Keratinocyte (primary cell): Measurements from ENCODE around the gene NCBP2. TPM values are rescaled to one million over a fixed set of nuclear protein-coding genes. Genes with fewer than 3 reads are reported as not detected.
A peak's percentile ranks its signal among the peaks of the same experiment; 100 is the strongest.

Source experiments
- DNase-seq: peaks from one replicate; pipeline ENCODE4 v3.0.0-alpha.2; 2011; ENCODE audit warnings: low read depth, missing footprints, low spot score
- FAIRE-seq: peaks from 2 replicates; lab custom pipeline; 2011; peaks lifted over from hg19 to GRCh38; lab: Jason Lieb, UNC
- H2AFZ ChIP-seq: 2 replicates; pipeline ENCODE4 v1.6.0; 2012; ENCODE audit warnings: low read length, control low read depth, inconsistent platforms; ENCODE audit not compliant: control insufficient read depth
- H3K27ac ChIP-seq: 2 replicates; pipeline ENCODE4 v1.5.1; 2011; ENCODE audit warnings: low read length; ENCODE audit not compliant: control insufficient read depth, insufficient read depth
- H3K27me3 ChIP-seq: 3 replicates; pipeline ENCODE4 v1.6.0; 2011; ENCODE audit warnings: low read length; ENCODE audit not compliant: control insufficient read depth, insufficient read depth; ENCODE audit errors: extremely low read depth
- H3K36me3 ChIP-seq, 2 experiments: 2 replicates in 1 of 2; 3 replicates in 1 of 2; pipeline ENCODE4 v1.5.1; 2011; ENCODE audit warnings: low read length in 2 of 2, mild to moderate bottlenecking in 1 of 2; ENCODE audit not compliant: control insufficient read depth in 2 of 2, insufficient read depth in 2 of 2; ENCODE audit errors: extremely low read depth in 1 of 2
- H3K4me1 ChIP-seq: 3 replicates; pipeline ENCODE4 v1.5.1; 2011; ENCODE audit warnings: low read length; ENCODE audit not compliant: control insufficient read depth, insufficient read depth; ENCODE audit errors: extremely low read depth
- H3K4me2 ChIP-seq: 3 replicates; pipeline ENCODE4 v1.6.0; 2011; ENCODE audit warnings: low read depth, low read length; ENCODE audit not compliant: control insufficient read depth, insufficient read depth; ENCODE audit errors: extremely low read depth
- H3K4me3 ChIP-seq, 3 experiments: fragments of 200-600 bp in 1 of 3; sonication (generic) in 1 of 3; 2 replicates in 2 of 3; 3 replicates in 1 of 3; pipeline ENCODE4 v1.5.1; 2011 to 2016; ENCODE audit warnings: low read length in 3 of 3, mild to moderate bottlenecking in 3 of 3, control low read depth in 2 of 3, inconsistent platforms in 1 of 3, low read depth in 1 of 3, mixed read lengths in 1 of 3, mixed run types in 1 of 3, moderate library complexity in 1 of 3; ENCODE audit not compliant: control insufficient read depth in 2 of 3, insufficient read depth in 2 of 3; ENCODE audit errors: extremely low read depth in 1 of 3
- H3K79me2 ChIP-seq: 2 replicates; pipeline ENCODE4 v1.6.0; 2012; ENCODE audit warnings: low read length; ENCODE audit not compliant: control insufficient read depth, insufficient read depth
- H3K9ac ChIP-seq: 3 replicates; pipeline ENCODE4 v1.6.0; 2011; ENCODE audit warnings: low read length; ENCODE audit not compliant: control insufficient read depth, insufficient read depth; ENCODE audit errors: extremely low read depth
- H3K9me1 ChIP-seq: 3 replicates; pipeline ENCODE4 v1.6.0; 2011; ENCODE audit warnings: low read length; ENCODE audit not compliant: control insufficient read depth, insufficient read depth; ENCODE audit errors: extremely low read depth
- H3K9me3 ChIP-seq: 2 replicates; pipeline ENCODE4 v1.5.1; 2012; ENCODE audit warnings: low read depth, low read length; ENCODE audit not compliant: control insufficient read depth
- H4K20me1 ChIP-seq: 3 replicates; pipeline ENCODE4 v1.6.0; 2011; ENCODE audit warnings: low read length; ENCODE audit not compliant: control insufficient read depth, insufficient read depth; ENCODE audit errors: extremely low read depth
- EZH2 ChIP-seq: IDR thresholded peaks from one replicate; pipeline ENCODE4 v1.6.1; 2012; ENCODE audit warnings: inconsistent platforms, mild to moderate bottlenecking, low read length, moderate library complexity
- dilution Hi-C: fragments of 300-500 bp; cut with MboI; formaldehyde crosslinking; loops from one replicate; pipeline ENCODE4 v1.7.0; 2020; ENCODE audit warnings: low sequenced_read_pairs; ENCODE audit not compliant: extremely low pct_ligation_motif_present
- polyA plus RNA-seq, 5 experiments: library from polyadenylated mRNA; depleted of rRNA in 3 of 5; stranded (reverse) in 3 of 5; stranded (forward) in 1 of 5; unstranded in 1 of 5; fragments of >200 nt; gene quantifications; 1 replicate in 1 of 5; 2 replicates in 3 of 5; 3 replicates in 1 of 5; pipeline versions ENCODE4 v1.2.1 to v1.2.3, GENCODE V29; 2011 to 2012; ENCODE audit warnings: missing spikeins in 2 of 5, low read depth in 1 of 5, low replicate concordance in 1 of 5
- TF ChIP-seq, protein P1 (sequence below), 3 experiments: IDR thresholded peaks in 1 of 3; conservative IDR thresholded peaks in 1 of 3; optimal IDR thresholded peaks in 1 of 3; 2 replicates in 2 of 3; 3 replicates in 1 of 3; pipeline versions ENCODE3 to v1.5.1; 2011; ENCODE audit warnings: low read length in 3 of 3, mild to moderate bottlenecking in 3 of 3, moderate library complexity in 2 of 3, control low read depth in 1 of 3, inconsistent platforms in 1 of 3; ENCODE audit not compliant: insufficient read depth in 2 of 3; ENCODE audit errors: extremely low read depth in 1 of 3

Gene NCBP2
- polyA plus RNA-seq, 1 donor (not counting 4 experiments of a cell fraction or from before 2014, with no cell fraction given): 71.4 TPM

DNA sequence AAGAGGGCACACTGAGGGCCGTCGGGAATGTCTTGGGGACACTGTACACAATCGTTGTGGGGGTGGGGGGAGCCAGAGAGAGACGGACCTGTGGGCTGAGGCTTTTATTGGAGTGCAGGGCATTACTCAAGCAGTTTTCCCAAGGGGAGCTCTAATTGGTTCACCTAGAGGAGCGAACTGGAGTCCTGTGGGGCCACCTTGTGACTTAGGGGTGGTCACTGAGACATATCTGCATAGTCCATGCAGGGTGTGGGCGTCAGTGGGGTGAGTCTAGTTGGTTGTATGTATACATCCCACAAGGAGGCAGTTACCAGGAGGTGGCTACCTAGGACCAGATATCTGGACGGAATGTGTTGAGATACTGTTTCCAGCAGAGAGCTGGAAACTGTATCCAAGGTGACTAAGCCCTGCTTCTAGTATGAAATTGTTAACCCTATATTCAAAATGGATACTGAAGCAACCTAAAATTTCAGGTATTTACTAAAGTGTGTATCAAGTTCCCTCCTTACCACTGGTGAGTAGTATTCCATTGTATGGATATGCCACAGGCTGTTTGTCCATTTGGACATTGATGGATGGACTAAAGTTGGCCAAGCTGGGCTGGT lies 28.9 kb upstream of the NCBP2 start:
- H3K4me1 ChIP-seq: no peaks in the 10 kb centered on the region
- TF ChIP-seq, protein P1, sequence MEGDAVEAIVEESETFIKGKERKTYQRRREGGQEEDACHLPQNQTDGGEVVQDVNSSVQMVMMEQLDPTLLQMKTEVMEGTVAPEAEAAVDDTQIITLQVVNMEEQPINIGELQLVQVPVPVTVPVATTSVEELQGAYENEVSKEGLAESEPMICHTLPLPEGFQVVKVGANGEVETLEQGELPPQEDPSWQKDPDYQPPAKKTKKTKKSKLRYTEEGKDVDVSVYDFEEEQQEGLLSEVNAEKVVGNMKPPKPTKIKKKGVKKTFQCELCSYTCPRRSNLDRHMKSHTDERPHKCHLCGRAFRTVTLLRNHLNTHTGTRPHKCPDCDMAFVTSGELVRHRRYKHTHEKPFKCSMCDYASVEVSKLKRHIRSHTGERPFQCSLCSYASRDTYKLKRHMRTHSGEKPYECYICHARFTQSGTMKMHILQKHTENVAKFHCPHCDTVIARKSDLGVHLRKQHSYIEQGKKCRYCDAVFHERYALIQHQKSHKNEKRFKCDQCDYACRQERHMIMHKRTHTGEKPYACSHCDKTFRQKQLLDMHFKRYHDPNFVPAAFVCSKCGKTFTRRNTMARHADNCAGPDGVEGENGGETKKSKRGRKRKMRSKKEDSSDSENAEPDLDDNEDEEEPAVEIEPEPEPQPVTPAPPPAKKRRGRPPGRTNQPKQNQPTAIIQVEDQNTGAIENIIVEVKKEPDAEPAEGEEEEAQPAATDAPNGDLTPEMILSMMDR (optimal IDR thresholded peaks at IDR 0.05 in 1 of 3, IDR thresholded peaks at IDR 0.05 in 1 of 3, conservative IDR thresholded peaks at IDR 0.05 in 1 of 3; ENCODE audit: extremely low read depth in 1 of 3, insufficient read depth in 2 of 3, low read length in 3 of 3): peak in 1 of 3 experiments; percentile 23
- no peak for TF ChIP-seq EZH2
- H3K4me2 ChIP-seq: no peak overlapping the region
- H2AFZ ChIP-seq: no peak overlapping the region
- H3K9me1 ChIP-seq: no peaks in the 10 kb centered on the region
- H3K4me3 ChIP-seq: no peak overlapping the region
- no peak overlapping the region for H3K9ac ChIP-seq
- FAIRE-seq (no peak), DNase-seq (no peak)
- H3K27ac ChIP-seq: no peak overlapping the region
- H4K20me1 ChIP-seq: no peaks in the 10 kb centered on the region
- no peaks in the 10 kb centered on the region for H3K9me3 ChIP-seq
- no peaks in the 10 kb centered on the region for H3K79me2 ChIP-seq
- dilution Hi-C loops: no loop called here
- H3K36me3 ChIP-seq: no peaks in the 10 kb centered on the region
- no peaks in the 10 kb centered on the region for H3K27me3 ChIP-seq

DNA sequence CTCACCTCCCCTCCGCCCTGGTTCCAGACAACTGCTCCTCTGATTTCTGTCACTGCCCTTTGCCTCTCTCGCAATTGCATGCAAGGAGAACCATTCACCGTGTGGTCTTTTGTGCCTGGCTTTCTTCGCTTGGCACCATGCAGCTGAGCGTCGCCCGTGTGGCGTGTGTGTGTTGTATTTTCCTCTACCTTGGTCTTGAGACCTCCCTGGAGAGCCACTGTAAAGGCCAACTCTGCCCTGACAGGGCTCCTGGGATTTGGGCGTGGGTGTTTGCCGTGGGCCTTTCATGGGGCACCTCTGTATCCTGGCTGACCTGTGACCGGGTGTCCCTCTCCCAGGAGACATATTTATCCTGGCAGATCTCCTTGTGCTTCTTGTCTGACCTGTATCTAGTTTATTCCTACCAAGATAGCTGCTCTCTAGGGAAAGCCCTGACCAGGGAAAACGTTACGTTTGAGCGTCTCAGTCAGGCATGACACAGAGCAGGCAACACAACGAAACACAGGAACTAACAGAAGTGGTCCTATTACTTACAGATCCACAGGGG lies 28.3 kb upstream of the NCBP2 start:
- Histone ChIP-seq H3K27me3 (no peaks in the 10 kb centered on the region), H3K4me2 (no peak overlapping the region), H2AFZ (no peak overlapping the region), H3K79me2 (no peaks in the 10 kb centered on the region), H3K9me1 (no peaks in the 10 kb centered on the region), H3K9me3 (no peaks in the 10 kb centered on the region), H4K20me1 (no peaks in the 10 kb centered on the region), H3K4me1 (no peaks in the 10 kb centered on the region), H3K4me3 (no peak overlapping the region), H3K27ac (no peak overlapping the region), H3K9ac (no peak overlapping the region), H3K36me3 (peaks cover 0 to 1% of the 10 kb centered on the region in 2 experiments)
- FAIRE-seq: no peak
- TF ChIP-seq EZH2: peak; percentile 35
- TF ChIP-seq, protein P1 (optimal IDR thresholded peaks at IDR 0.05 in 1 of 3, IDR thresholded peaks at IDR 0.05 in 1 of 3, conservative IDR thresholded peaks at IDR 0.05 in 1 of 3; ENCODE audit: extremely low read depth in 1 of 3, insufficient read depth in 2 of 3, low read length in 3 of 3): no peak
- no peak for DNase-seq
- dilution Hi-C loops: no loop called here
